NB4 (cell line): ENCODE measurements around the gene ARL14.
"Not testable (repeated sequence)": the region's sequence is repeated elsewhere in the genome, so short reads cannot be mapped to it uniquely, and the experiment has no call there.

Experiments used
- DNase-seq: peaks from one replicate; pipeline ENCODE4 v3.0.0; 2010; ENCODE audit warnings: low read depth
- H3K4me3 ChIP-seq: one replicate; pipeline ENCODE4 v1.5.1; 2011; ENCODE audit warnings: mild to moderate bottlenecking, low read depth, low read length, moderate library complexity
- MAX ChIP-seq: IDR thresholded peaks from 2 replicates; pipeline ENCODE4 v1.6.1; 2011; ENCODE audit warnings: low read depth, low read length
- MYC ChIP-seq: IDR thresholded peaks from 2 replicates; pipeline ENCODE4 v1.6.1; 2011; ENCODE audit warnings: low read depth, low read length
- POLR2A ChIP-seq: IDR thresholded peaks from 2 replicates; pipeline ENCODE4 v1.6.1; 2011; ENCODE audit warnings: mild to moderate bottlenecking; ENCODE audit not compliant: insufficient read length; ENCODE audit errors: extremely low read depth
- TF ChIP-seq, protein P1 (sequence below): IDR thresholded peaks from one replicate; pipeline ENCODE4 v1.5.1; 2012; ENCODE audit warnings: low read depth, low read length

Gene ARL14

DNA sequence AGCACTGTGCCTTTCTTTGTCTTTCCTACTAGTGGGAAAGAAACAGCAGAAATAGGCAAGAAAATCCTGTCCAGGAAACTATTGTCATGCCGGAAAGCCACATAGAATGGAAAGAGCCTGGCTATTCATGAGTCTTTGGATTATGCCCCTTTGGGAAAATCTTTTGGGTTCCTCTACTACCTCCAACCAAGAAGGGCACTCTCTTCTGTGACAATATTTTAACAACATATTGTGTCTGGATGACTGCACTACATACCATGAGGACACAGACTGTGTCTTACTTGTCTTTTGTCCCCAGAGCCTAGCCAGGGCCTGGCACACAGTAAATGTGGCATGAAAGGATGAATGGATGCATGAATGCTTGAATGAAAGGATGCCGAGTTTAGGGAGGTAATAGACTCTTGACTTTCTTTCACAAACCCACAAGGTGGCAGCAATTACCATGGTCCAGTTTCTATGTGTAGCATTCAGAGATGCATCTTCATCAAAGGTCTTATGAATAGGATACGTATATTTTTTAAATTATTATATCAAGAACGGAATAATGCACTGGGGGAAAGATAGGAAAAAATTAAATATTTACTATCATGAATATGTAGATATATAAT lies 30.3 kb downstream of the ARL14 start:
- DNase-seq = peak; percentile 52
- no peak overlapping the region for H3K4me3 ChIP-seq
- TF ChIP-seq POLR2A (no peak), MYC (no peak), MAX (no peak)
- TF ChIP-seq, protein P1, sequence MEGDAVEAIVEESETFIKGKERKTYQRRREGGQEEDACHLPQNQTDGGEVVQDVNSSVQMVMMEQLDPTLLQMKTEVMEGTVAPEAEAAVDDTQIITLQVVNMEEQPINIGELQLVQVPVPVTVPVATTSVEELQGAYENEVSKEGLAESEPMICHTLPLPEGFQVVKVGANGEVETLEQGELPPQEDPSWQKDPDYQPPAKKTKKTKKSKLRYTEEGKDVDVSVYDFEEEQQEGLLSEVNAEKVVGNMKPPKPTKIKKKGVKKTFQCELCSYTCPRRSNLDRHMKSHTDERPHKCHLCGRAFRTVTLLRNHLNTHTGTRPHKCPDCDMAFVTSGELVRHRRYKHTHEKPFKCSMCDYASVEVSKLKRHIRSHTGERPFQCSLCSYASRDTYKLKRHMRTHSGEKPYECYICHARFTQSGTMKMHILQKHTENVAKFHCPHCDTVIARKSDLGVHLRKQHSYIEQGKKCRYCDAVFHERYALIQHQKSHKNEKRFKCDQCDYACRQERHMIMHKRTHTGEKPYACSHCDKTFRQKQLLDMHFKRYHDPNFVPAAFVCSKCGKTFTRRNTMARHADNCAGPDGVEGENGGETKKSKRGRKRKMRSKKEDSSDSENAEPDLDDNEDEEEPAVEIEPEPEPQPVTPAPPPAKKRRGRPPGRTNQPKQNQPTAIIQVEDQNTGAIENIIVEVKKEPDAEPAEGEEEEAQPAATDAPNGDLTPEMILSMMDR = peak; percentile 41

DNA sequence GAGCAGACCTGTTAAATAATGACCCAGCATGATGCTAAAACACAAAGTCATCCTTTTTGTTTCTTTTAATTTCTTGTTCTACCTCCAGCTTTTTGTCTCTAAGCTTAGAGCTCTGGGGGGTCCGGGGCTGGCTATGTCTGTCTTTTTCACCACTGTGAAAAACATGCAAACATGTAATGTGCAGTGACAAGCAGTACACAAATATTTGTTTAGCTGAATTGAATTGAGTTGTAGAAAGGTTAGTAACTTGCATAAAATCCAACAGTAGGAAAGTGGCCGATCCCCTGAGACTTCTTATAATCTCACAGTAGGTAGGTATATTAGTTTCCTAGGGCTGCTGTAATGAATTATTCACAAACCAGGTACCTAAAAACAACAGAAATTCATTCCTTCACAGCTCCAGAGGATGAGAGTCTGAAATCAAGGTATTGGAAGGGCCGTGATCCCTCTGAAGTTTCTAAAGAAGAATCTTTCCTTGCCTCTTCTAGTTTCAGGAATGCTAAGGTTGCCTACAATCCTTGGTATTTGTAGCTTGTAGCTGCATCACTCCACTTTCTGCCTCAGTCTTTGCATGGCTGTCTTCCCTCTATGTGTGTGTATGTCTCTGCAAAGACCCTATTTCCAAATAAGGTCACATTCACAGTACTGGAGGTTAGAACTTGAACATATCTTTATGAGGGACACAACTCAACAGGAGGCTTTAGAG lies 32.7 kb downstream of the ARL14 start:
- no peak for DNase-seq
- TF ChIP-seq, protein P1 = no peak
- TF ChIP-seq MYC = no peak
- TF ChIP-seq POLR2A = no peak
- TF ChIP-seq MAX = no peak
- no peak overlapping the region for H3K4me3 ChIP-seq

DNA sequence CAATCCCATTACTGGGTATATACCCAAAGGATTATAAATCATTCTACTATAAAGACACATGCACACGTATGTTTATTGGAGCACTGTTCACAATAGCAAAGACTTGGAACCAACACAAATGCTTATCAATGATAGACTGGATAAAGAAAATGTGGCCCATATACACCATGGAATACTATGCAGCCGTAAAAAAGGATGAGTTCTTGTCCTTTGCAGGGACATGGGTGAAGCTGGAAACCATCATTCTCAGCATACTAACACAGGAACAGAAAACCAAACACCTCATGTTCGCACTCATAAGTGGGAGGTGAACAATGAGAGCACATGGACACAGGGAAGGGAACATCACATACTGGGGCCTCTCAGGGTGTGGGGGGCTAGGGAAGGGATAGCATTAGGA lies 36.2 kb downstream of the ARL14 start:
- DNase-seq, H3K4me3 ChIP-seq: not testable (repeated sequence)

GRCh38 chr3:160719710-160720109 lies 42.8 kb downstream of the ARL14 start:
- TF ChIP-seq, protein P1 = no peak
- TF ChIP-seq POLR2A (no peak), MAX (no peak), MYC (no peak)
- no peak for DNase-seq
- no peak overlapping the region for H3K4me3 ChIP-seq

DNA sequence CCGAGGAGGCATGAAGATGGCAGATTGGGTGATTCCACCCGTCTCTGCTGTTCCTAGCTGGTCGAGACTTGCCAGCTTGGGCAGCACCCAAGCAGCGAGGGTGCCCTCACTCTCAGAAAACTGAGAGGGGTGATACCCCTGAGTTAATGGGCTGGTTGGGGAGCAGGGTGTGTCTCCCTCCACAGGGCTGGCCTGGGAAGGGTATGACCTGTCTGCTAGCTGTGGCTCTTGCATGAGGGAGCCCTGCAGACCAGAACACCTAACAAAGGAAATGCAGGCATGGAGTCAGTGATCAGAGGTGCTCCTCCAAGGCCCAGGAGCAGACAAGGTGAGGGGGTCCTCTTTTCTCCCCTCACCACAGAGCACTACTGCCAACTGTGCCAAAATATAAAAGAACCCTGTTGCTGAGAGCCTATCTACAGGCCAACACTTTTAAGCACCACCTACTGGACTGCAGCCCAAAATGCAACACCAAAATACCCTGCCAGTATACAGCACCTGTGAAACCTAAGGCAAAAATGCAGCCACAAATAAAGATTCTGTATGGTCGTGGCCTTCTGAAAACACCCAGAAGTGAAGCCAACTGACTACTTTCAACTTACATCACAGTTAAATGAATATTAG lies 43.3 kb downstream of the ARL14 start:
- H3K4me3 ChIP-seq = no peak overlapping the region
- peak; percentile 1 for DNase-seq
- TF ChIP-seq, protein P1 = peak; percentile 36
- TF ChIP-seq MAX = no peak

DNA sequence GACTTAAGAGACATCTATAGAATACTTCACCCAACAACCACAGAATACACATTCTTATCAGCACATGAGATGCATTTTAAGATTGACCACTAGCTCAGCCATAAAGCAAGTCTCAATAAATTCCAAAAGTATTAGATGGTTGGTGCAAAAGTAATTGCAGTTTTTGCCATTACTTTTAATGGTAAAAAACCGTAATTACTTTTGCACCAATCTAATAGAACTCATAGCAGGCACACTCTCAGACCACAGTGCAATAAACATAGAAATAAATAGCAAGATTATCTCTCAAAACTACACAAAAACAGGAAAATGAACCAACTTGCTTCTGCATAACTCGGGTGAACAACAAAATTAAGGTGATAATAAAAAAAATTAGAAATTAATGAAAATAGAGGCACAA lies 45.4 kb downstream of the ARL14 start:
- TF ChIP-seq POLR2A = no peak
- TF ChIP-seq MAX = no peak
- TF ChIP-seq MYC = no peak
- TF ChIP-seq, protein P1 = no peak
- H3K4me3 ChIP-seq = no peak overlapping the region
- DNase-seq = no peak
